Pulmonary artery endothelial cell (primary cell): ENCODE results near the gene RBBP4. TPM values are rescaled to one million over a fixed set of nuclear protein-coding genes. Genes with fewer than 3 reads are reported as not detected.
A peak's percentile ranks its signal among the peaks of the same experiment; 100 is the strongest.
"Not testable (repeated sequence)": the region's sequence is repeated elsewhere in the genome, so short reads cannot be mapped to it uniquely, and the experiment has no call there.

Experiments used
- DNase-seq: peaks from one replicate; pipeline ENCODE4 v3.0.0-alpha.2; 2011; ENCODE audit warnings: low read depth, low spot score
- total RNA-seq: library from RNA; depleted of rRNA; stranded (reverse); fragments of >200 nt; gene quantifications from 2 replicates; pipeline ENCODE4 v1.2.3, GENCODE V29; 2014

RBBP4 gene
- total RNA-seq, 1 donor from 2014 or later = 176 TPM

DNA sequence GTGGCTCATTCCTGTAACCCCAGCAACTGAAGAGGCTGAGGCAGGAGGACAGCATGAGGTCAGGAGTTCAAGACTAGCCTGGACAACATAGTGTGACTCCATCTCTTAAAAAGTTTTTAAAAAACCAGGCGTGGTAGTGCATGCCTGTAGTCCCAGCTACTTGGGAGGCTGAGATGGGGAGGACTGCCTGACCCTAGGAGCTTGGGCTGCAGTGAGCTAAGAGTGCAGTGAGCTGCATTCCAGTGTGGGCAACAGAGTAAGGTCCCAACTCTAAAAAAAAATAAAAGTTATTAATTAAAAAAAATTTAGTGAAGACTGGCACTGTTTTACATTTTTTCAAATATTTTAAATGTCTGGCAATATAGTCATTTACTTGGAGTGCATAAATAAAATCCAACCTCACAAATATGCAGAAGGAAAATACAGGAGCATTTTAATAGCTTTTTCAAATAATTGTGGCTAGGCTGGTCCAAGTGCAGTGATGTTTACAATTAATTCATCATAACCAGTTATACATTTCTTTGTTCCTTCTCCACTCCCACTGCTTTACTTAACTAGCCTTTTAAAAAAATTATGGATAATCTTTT lies 11.4 kb upstream of the RBBP4 start:
- DNase-seq = no peak

DNA sequence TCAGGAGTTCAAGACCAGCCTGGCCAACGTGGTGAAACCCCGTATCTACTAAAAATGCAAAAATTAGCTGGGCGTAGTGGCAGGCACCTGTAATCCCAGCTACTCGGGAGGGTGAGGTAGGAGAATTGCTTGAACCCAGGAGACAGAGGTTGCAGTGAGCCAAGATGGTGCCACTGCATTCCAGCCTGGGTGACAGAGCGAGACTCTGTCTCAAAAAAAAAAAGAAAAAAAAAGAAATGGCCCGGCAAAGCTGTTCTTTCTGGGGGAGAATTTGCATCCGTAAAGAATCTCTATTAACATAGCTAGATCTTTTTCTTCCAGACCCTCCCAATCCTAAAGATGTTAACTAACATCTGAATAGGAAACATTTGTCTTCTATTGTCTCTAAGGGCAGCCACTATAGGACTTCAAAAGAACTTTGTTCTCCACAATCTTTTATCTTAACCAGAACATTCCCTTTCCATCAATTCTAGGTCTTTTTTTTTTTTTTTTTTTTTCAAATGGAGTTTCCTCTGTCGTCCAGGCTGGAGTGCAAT lies 8.6 kb upstream of the RBBP4 start:
- not testable (repeated sequence) for DNase-seq

DNA sequence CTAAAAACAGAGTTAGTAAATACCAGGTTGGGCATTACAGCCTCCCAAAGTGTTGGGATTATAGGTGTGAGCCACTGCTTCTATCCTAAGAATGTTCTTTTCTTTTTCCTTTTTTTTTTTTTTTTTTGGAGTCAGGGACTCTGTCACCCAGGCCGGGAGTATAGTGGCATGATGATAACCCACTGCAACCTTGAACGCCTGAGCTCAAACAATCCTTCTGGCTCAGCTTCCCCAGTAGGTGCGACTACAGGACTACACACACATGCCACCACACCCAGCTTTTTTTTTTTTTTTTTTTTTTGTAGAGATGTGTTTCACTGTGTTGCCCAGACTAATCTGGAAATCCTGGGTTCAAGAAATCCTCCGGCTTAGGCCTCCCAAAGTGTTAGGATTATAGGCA lies 6.6 kb upstream of the RBBP4 start:
- no peak for DNase-seq

DNA sequence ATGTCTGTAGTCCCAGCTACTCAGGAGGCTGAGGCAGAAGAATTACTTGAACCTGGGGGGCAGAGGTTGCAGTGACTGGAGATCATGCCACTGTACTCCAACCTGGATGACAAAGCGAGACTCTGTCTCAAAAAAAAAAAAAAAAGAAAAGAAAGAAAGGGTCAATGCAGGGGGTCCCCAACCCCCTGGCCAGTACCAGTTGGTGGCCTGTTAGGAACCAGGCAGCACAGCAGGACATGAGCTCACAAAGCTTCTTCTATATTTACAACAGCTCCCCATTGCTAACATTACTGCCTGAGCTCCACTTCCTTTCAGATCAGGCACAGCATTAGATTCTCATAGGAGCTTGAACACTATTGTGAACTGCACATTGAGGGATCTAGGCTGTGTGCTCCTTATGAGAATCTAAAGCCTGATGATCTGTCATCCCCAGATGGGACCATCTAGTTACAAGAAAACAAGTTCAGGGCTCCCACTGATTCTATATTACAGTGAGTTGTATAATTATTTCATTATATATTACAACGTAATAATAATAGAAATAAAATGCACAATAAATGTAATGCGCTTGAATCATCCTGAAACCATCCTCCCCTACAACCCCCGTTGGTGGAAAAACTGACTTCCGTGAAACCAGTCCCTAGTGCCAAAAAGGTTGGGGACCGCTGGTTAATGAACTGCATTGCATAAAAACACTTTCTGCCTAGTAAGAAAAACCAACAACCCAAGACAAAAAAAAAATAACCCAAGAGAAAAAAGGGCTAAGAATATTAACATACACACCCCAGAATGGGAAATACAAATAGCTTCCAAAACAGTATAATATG lies 3.5 kb upstream of the RBBP4 start:
- DNase-seq = no peak

DNA sequence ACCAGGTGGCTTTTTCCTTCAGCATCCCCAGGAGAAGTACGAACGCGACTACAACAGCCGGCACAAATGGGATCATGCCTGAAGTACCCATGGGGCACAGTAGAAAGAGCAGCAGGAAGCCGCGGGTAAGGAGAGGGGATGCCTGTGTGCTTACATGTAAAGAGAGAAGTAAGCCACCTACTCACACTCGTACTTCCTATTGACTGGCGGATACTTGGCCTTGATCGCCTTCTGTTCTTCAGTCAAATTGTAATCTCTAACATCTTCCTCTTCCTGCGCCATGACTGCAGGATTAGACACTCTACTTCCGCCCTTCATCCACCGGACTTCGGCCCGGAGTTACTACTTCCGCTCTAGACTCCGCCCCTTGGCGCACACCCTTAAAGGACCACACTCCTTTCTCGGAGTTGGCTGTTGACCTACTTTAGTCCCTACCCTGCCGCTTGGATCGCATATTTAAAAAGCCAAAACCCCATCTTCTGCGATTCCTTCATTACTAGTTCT lies 708 bp upstream of the RBBP4 start, which contains the start of gene ZBTB8OS:
TSS of gene ZBTB8OS (minus strand) at position 303 of the 504 bp plus-strand sequence. CDS start at position 282, 21 bp downstream.
- peak; percentile 82 for DNase-seq

DNA sequence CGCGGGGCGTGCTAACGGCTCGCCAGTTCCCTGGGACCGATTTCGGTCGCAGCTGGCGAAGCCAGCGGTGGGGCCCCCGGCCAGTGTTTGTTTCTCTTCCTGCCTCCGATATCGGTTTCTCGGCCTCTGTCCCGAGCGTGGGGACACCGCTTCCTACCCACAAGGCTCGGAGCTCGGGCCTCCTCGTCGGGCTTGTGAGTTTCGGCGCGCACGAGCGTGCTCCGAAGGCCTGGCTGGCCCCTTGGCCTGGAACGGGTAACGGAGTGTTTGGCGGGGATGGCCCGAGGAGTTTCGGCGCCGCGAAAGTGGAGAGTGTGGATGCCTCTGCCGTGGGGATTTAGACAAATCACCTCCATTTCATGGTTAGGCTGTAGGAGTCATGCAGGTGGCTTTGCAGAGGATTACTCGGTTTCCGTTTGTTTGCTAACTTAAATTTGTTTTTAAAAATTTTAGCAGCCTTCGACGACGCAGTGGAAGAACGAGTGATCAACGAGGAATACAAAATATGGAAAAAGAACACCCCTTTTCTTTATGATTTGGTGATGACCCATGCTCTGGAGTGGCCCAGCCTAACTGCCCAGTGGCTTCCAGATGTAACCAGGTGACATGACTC lies 559 bp downstream of the RBBP4 start:
- no peak for DNase-seq

DNA sequence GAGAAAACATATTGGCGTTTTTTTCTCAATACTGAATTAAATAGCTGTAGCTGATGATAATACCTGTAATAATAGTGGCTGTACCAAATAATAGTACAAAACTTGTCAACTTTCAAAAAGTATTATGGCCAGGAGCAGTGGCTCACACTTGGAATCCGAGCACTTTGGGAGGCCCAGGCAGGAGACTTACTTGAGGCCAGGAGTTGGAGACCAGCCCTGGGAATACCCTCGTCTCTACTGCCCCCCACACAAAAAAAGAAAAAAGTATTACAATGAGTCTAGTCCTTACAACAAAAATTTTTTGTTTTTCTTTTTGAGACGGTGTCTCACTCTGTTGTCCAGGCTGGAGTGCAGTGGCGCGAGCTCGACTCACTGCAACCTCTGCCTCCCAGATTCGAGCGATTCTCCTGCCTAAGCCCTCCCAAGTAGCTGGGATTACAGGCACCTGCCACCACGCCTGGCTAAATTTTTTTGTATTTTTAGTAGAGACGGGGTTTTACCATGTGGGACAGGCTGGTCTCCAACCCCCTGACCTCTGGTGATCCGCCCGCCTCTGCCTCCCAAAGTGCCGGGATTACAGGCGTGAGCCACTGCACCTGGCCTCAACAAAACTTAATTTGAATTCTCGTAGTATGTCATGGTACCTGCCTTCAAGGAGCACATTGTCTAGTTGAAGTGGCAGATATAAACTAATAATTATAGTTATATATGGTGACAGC lies 1.4 kb downstream of the RBBP4 start:
- DNase-seq = no peak

DNA sequence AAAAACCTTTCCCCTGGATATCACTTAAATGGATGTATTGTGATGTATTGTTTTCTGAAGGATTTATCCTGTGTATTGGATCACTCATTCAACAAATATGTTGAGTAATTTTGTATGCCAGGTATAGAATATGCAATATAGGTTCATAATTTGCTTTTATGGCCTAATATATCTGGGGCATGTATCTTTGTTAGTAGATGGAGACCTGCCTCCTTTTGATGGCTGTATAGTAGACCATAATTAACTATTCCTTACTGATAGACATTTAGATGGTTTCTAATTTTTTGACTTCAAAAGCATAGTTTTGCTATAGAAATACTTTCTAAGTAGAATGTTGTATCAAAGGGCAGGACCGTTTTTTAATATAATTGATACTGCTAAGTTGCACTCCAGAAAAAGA lies 8.6 kb downstream of the RBBP4 start:
- DNase-seq = no peak

DNA sequence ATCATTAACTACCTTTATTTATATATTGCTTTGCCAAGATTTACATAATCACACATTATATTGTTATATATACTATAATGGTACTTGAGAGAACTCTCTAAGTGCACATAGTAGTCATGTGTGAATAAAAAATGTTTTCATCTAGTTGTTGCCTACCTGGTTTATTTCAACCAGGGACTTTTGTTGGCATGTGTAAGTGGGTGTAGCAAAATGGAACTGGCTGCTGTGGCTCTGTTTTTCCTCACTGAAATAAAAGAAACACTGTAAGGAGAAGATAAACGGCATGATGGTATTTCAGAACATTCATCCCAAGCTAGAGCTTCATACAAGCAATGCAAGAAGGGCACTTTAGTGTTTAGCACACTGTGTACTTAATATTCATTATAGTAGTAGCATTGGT lies 14.9 kb downstream of the RBBP4 start:
- DNase-seq = no peak

DNA sequence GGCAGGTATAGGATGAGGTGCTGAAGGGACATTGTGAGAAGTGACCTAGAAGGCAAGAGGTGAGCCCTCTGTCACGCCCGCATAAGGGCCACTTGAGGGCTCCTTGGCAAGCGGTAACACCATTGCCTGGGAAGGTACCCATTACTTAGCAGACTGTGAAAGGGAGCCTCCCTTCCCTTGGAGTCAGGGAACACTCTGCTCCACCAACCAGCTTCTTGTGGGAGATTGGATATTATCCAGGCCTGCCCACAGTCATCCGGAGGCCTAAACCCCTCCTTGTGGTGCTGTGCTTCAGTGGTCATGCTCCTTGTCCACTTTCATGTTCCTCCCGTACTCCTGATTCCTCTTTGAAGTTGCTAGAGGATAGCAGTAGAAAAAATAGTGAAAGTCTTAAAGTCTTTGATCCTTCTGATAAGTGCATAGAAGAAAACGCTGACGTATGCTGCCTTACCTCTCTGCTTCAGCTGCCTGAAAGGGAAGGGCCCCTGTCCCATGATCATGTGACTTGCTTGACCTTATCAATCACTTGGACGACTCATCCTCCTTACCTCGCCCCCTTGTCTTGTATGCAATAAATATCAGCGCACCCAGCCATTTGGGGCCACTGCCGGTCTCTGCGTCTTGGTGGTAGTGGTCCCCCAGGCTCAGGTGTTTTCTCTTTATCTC lies 16.0 kb downstream of the RBBP4 start:
- no peak for DNase-seq

DNA sequence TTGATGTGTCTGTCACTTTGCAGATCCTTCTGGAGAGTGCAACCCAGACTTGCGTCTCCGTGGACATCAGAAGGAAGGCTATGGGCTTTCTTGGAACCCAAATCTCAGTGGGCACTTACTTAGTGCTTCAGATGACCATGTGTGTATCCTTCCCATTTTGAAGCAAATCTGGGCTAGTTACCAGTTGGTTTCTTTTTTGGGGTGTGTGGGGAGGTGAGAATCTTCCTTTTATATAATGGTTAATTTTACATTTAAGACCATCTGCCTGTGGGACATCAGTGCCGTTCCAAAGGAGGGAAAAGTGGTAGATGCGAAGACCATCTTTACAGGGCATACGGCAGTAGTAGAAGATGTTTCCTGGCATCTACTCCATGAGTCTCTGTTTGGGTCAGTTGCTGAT lies 17.7 kb downstream of the RBBP4 start:
- not testable (repeated sequence) for DNase-seq

DNA sequence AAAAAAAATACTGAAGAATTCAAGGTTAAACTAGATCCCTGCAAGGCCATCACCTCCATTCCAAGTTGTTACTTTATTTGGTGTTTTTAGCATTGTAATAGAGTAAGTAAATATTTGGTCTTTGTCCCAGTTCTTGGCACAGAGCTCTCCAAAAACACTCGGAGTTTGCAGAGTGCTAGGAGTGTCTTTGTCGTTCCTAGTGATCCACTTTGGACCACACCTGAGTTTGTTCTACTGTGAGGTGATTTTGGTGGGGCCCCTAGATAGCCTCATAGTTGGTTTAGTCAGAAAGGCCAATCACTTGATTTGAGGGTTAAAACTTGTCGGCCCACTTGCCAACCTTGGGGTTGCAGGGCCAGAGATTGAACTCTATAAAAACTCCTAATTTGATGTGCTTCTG lies 25.9 kb downstream of the RBBP4 start:
- DNase-seq = no peak

DNA sequence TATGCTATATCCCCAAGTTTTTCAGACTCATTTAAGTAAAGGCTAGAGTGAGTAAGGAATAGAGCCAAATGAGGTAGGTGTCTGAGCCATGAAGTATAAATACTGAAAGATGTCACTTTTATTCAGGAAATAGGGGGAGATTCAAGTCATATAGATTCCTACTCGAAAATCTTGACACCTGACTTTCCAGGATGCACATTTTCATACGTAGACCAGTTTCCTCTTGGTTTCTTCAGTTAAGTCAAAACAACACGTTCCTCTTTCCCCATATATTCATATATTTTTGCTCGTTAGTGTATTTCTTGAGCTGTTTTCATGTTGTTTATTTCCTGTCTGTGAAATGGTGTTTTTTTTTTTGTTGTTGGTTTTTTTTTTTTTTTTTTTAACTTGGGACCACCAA lies 29.0 kb downstream of the RBBP4 start:
- not testable (repeated sequence) for DNase-seq

DNA sequence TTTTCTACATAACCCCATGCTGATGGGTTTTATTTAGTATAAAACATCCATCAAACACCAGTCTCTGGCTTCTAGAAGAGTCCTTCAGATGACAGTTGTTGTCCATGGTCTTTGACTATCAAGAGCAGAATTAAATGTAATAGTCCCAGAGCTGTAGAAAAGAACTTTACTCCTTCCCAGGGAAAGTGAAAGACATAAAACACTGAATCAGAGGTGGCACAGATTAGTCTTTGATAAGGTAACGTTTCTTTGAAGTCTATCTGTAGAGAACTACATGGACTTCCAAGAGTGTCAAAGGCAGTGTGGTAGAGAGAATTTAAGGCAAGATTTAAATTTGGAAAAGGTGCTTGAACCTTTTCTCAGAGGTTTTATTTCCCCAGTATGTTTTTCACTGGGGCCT lies 29.6 kb downstream of the RBBP4 start:
- DNase-seq = no peak

DNA sequence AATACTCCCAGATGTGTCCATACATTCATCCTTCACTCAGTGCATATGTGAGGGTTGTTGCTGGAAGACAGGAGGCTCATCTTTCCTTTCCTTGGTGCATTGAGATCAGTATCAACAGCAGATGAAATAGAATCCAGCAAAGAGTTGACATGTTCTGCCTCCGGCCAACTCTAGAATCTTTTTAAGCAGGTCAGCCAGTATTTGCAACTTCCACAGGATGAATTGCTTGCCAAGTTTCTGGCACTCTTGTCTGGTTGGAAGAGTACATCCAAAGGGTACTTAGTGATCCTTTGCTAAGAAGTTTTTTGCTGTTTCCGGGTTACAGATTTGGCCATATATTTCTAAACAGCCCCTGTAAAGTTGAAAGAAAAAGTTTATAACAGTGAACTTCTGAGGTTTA lies 30.5 kb downstream of the RBBP4 start:
- DNase-seq = no peak

DNA sequence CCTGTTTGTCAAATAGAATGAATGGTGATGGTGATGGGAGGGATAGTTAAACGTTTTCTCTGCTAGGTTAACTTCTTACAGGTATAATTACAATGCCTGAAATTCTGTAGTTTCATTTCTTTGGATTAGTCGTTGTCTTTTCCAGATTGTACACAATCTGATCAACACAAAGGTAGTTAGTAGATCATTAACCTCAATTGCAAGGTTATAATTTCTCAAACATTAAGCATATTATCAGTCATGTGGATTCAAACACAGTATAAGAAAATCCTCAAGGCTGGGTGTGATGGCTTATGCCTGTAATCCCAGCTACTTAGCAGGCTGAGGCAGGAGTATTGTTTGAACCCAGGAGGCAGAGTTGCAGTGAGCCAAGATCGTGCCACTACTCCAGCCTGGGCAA lies 31.0 kb downstream of the RBBP4 start:
- DNase-seq = no peak

DNA sequence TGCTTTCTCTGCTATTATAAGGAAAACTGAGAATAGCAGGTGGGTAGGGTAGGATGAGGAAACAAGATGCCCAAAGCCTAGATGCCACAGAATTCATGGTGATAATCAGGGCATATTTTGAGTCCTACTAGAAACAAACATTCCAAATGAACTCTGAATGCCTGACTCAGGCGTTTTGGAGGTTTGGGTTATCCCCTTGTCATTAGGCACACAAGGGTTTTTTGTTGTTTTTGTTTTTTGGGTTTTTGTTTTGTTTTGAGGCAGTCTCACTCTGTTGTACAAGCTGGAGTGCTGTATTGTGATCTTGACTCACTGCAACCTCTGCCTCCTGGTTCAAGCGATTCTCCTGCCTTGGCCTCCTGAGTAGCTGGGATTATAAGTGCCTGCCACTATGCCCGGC lies 32.4 kb downstream of the RBBP4 start:
- DNase-seq = no peak

DNA sequence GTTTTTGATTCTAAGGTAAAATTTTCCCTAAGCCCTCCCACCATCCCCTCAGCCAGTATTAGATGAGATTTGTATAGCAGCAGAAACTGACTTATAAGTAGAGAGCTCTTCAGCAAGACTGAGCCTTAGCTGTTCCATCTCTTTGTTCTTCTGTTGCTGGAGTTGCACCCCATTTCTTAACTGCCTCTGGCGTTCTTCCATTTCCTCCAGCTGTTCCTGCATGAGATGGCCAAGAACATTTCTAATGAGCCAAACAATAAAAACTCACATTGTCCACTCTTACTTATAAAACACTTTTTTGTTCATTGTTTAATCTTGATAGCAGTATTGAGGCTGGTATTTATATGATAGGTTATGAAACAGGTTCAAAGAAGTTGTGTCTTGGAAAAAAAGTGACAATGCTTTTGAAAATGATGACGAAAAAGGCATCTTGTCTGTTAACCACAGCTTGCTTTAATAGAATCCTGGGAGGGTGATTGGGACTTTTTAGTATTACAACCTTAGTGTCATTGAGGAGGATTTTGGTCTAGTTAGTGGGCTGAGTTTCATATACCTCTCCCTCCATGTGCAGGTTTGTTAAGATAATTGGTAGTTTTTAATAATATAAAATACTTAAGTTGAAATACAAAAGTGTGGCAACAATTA lies 33.3 kb downstream of the RBBP4 start:
- DNase-seq = peak; percentile 47

DNA sequence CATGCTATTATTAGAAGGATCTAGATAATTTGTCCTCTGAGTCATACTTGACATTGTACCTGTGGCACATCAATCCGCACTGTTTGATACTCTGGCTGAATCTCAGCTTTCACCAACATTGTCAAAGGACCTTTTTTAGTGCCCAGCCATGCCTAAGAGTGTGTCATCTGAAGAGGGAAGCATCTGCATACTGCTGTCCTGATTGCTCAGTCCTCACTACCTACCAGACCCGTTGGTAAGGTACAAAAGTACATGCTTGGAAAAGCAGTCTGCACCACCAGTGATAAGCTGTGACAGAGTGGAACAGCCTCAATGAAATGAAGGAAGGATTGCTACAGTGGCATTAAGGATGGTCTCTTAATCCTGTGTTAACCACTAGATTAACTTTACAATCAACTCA lies 34.5 kb downstream of the RBBP4 start:
- DNase-seq = no peak

DNA sequence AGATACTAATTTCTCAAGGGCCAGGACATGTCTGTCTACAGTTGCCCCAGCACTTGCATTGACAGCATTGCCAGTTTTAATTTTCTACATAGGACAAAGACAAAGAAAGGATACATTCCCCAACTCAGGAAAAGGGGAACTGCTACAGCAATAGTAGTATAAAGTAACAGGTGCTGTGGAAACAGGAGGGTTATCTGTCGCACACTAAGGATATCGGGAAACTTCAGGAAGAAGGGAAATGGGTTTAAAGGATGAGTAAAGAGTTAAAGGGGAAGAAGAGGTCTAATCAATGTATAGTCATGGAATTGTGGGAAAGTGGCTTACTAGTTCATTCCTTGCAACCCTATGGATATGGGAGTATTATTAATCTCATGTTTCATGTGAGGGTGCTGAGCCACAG lies 35.4 kb downstream of the RBBP4 start:
- no peak for DNase-seq
